ENCODE measurements around the gene GATAD2B. TPM values are rescaled to one million over a fixed set of nuclear protein-coding genes. Genes with fewer than 3 reads are reported as not detected.
"Not testable (repeated sequence)": the region's sequence is repeated elsewhere in the genome, so short reads cannot be mapped to it uniquely, and the experiment has no call there.

The GATAD2B gene
- total RNA-seq, 1 donor from 2014 or later: 15.5 TPM

DNA sequence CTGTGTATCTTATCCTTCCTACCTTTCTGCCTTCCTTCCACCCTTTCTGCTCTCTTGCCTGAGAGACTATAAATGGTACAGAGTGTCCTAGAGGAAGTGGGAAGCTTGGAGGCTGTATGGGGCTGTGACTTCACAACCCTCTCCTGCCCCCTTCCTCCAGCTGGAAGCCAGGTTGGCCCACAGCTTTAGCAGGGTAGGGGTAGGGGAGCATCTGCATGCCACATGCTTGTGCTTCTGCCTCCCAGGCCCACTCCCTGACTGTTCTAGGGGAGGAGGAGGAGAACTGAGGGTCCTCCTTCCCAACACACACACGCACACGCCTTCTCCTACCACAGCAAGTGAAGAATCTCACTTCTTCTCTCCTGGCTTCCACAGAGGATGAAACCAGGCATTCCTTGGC lies 151.5 kb downstream of the GATAD2B start:
- no peak for DNase-seq (ENCODE audit: low spot score in 2 of 2)
- no peak for FAIRE-seq

- no peak for FAIRE-seq
- no peak for DNase-seq (ENCODE audit: low spot score in 2 of 2)
Measured at GRCh38 chr1:153770797-153771196, 152.0 kb downstream of the GATAD2B start.

DNA sequence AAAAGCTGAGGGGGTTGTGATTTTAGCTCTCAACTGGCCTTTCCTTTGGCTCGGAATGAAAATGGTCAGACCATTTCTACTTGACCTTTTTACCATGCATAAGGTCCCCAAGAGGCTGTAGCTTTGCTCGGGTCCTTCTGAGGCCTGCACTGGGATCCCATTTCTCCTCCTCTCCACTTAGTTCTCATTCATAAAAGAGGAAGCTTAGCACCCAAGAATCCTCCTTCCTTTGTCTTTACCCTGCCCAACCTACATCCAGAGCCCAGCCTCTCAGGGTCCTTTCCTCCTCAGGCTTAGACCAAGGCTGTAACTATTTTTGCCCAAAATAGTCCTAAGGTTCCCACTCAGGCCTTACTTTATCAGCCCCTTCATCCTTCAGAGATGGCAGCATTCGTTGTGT lies 153.6 kb downstream of the GATAD2B start:
- DNase-seq (ENCODE audit: low spot score in 2 of 2): no peak

DNA sequence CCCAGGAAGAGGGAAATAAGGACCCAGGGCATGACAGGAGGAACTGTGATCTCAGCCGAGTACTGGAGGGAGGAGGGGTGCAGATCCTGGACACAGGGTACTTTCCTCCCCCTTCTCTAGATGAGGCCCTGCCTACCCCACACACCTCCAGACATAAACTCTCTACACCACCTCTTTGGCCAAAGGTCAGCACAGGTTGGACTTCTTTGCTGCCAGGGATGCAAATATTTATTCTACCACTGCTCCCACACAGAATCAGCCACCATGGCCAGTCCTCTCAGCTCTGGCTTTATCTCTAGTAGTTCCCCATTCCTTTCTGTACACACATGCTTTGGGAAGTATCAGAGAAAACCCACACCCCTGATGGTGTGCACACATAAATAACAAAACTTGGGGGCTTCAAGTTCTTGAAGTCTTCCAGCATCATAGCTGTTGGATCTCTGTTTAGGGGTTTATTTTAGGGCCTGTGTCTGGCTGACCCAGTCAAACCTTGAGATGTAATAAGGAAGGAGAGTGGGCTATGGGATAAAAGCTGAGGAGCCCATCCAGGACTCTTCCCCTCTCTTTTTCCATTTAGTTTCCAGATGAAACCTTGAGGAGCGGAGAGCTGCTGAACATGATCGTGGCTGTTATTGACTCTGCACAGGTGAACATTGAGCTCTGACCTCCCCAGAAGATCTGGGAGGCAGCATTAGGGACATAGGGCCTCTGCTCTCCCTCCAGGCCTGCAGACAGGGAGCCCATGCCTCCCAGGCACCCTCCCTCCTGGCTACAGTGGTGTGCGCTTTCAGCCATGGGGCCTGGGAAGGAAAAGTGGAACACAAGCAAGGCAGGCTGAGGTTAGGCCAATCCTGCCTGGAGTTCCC lies 154.2 kb downstream of the GATAD2B start:
- no peak for FAIRE-seq

More for the DNA sequence above, 153.6 kb downstream of the GATAD2B start:
- no peak for FAIRE-seq

DNA sequence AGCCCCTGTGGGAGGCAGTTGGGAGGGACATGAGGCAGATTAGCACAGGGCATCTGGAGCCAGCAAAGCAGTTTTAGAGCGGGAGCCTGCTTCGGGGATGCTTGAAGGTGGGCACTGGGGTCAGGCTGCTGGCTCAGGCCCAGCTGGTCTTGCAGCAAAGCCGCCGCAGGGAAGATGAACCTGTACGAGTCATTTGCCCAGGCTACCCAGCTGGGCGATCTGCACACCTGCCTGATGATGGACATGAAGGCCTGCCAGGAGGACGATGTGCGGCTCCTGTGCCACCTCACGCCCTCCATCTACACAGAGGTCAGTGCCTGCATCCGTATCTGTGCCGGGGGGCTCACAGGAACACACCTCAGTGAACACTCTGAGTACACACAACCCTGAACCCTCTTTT lies 155.3 kb downstream of the GATAD2B start:
- DNase-seq (ENCODE audit: low spot score in 2 of 2) (no peak), FAIRE-seq (no peak)

More for the DNA sequence above, 154.2 kb downstream of the GATAD2B start:
- no peak for DNase-seq (ENCODE audit: low spot score in 2 of 2)

DNA sequence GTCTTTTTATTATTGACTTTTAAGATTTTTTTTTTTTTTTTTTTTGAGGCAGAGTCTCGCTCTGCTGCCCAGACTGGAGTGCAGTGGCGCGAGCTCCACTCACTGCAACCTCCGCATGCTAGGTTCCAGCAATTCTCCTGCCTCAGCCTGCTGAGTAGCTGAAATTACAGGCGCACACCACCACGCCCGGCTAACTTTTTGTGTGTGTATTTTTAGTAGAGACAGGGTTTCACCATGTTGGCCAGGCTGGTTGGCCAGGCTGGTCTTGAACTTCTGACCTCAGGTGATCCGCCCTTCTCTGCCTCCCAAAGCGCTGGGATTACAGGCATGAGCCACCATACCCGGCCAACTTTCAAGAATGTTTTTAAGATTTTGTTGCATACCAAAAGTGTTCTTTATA lies 156.1 kb downstream of the GATAD2B start:
- DNase-seq (ENCODE audit: low spot score in 2 of 2); FAIRE-seq: not testable (repeated sequence)

DNA sequence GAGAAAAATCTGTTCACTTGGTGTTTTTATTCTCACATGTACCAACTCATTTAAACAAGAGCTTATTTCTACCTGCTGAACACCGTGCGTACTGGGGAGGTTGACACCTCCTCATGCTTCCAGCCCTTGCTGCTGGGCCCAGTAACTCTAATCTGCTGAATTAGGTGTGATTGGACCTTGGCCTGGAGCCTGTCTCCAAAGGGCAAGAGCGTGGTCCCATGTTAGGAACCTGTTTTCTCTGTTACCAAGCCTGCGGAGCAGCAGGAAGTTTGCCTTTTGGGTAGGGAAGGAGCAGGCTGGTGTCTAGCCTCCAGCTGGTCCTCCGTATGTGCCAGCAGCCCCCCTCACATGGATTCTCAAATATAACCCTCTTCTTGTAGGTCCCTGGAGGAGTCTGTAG lies 158.5 kb downstream of the GATAD2B start:
- FAIRE-seq (no peak), DNase-seq (ENCODE audit: low spot score in 2 of 2) (no peak)

DNA sequence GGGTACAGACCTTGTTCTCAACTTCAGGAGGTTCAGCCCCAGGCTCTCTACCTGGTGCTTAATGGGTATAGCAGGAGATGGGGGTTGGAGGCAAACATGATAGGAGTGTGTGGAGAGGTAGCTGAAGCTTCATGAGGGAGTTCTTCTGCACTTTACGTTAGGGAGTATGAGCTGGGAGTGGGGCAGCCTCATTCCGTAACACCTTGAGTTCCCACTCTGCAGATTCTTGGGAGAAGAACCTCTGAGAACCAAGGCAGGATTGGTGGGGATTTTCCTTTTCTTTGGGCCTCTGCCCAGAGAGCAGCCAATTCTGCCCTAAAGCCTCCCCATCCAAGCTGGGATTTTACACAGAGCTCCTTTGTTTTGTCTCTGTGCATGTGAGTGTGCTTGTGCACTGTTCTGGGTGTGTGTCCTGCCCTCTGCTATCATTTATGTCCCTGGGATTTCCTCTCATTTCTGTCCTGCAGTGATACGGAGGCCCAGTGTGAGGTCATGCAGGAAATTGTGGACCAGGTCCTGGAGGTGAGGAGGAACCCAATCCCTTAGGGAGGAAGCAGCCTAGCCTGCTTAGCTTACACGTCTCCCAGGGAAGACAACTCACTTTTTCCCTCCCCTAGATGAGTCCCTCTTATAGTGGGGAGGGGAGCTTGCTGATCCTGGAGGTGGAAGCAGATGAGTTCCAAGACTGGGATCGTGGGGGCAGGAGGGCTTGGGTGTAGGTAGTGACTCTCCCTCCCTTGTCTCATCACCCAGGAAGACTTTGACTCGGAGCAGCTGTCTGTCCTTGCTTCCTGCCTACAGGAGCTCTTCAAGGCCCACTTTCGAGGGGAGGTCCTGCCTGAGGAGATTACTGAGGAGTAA lies 159.2 kb downstream of the GATAD2B start:
- DNase-seq (ENCODE audit: low spot score in 2 of 2) (no peak), FAIRE-seq (no peak)

GRCh38 chr1:153760440-153760839 lies 162.3 kb downstream of the GATAD2B start:
- no peak for FAIRE-seq
- no peak for DNase-seq (ENCODE audit: low spot score in 2 of 2)

Small RNAs within 50 kb of the gene (small RNA-seq; reads per million reads assigned to genes)
- gene AL831737.1 (not detected), gene MIR6737 (0.08 reads per million), gene RF00019 (not detected)

Other genes starting within 250 kb of the GATAD2B start
- gene NPR1, start 244.3 kb downstream of the GATAD2B start, total RNA-seq: 0.41 TPM
- 29.8 TPM for gene INTS3, start 194.9 kb downstream of the GATAD2B start, total RNA-seq
- gene SLC27A3, start 147.6 kb downstream of the GATAD2B start, total RNA-seq: 14.7 TPM
- gene DENND4B, start 23.7 kb upstream of the GATAD2B start, total RNA-seq: 16.3 TPM
- gene CRTC2, start 35.6 kb upstream of the GATAD2B start, total RNA-seq: 2.4 TPM
- 24.1 TPM for gene SLC39A1, start 40.6 kb upstream of the GATAD2B start, total RNA-seq
- gene CREB3L4, start 44.9 kb upstream of the GATAD2B start, total RNA-seq: 7.7 TPM
- gene JTB, start 54.7 kb upstream of the GATAD2B start, total RNA-seq: 57.5 TPM
- gene RAB13, start 63.4 kb upstream of the GATAD2B start, total RNA-seq: 3.7 TPM
- gene RPS27, start 67.8 kb upstream of the GATAD2B start, total RNA-seq: 2,198 TPM
- 0.41 TPM for gene NUP210L, start 232.1 kb upstream of the GATAD2B start, total RNA-seq